OCI-LY1 (cell line): Measurements from ENCODE around the gene SCLT1.

ENCODE experiments used
- H2AFZ ChIP-seq: fragments of 200-600 bp; sonication (generic), shearing (Covaris generic); 2 replicates; pipeline ENCODE4 v1.6.0; 2014; ENCODE audit warnings: antibody characterized with exemption, mild to moderate bottlenecking, low read length
- H3F3A ChIP-seq: fragments of 200-600 bp; sonication (generic), shearing (Covaris generic); 2 replicates; pipeline ENCODE4 v1.6.0; 2014; ENCODE audit warnings: mild to moderate bottlenecking, antibody characterized with exemption, low read length, moderate library complexity; ENCODE audit not compliant: insufficient read depth
- H3K27ac ChIP-seq: fragments of 200-600 bp; sonication (generic); 2 replicates; pipeline ENCODE4 v1.5.1; 2014; ENCODE audit warnings: low read length, mixed run types, mild to moderate bottlenecking, low read depth; ENCODE audit not compliant: poor library complexity, severe bottlenecking
- H3K27me3 ChIP-seq: fragments of 200-600 bp; sonication (generic); 2 replicates; pipeline ENCODE4 v1.6.0; 2014; ENCODE audit warnings: antibody characterized with exemption, mild to moderate bottlenecking, low read length, moderate library complexity; ENCODE audit not compliant: insufficient read depth
- H3K36me3 ChIP-seq: fragments of 200-600 bp; sonication (generic); 2 replicates; pipeline ENCODE4 v1.6.1; 2014; ENCODE audit warnings: mild to moderate bottlenecking, antibody characterized with exemption, low read length, moderate library complexity, mixed read lengths; ENCODE audit not compliant: insufficient read depth
- H3K4me1 ChIP-seq: fragments of 200-600 bp; sonication (generic); 2 replicates; pipeline ENCODE4 v1.5.1; 2014; ENCODE audit warnings: mild to moderate bottlenecking, low read length, moderate library complexity; ENCODE audit not compliant: insufficient read depth, severe bottlenecking
- H3K4me2 ChIP-seq: fragments of 200-600 bp; sonication (generic), shearing (Covaris generic); 2 replicates; pipeline ENCODE4 v1.6.1; 2014; ENCODE audit warnings: low read length
- H3K4me3 ChIP-seq: fragments of 200-600 bp; sonication (generic); 2 replicates; pipeline ENCODE4 v1.5.1; 2014; ENCODE audit warnings: low read length, low read depth, mild to moderate bottlenecking, mixed read lengths; ENCODE audit not compliant: poor library complexity, severe bottlenecking
- H3K79me2 ChIP-seq: fragments of 200-600 bp; shearing (Covaris generic); 2 replicates; pipeline ENCODE4 v1.6.1; 2016; ENCODE audit warnings: mixed run types, low read length, mixed read lengths; ENCODE audit not compliant: insufficient read depth
- H3K9ac ChIP-seq: fragments of 200-600 bp; sonication (generic), shearing (Covaris generic); 2 replicates; pipeline ENCODE4 v1.6.1; 2014; ENCODE audit warnings: mild to moderate bottlenecking, low read length, mixed read lengths
- H3K9me2 ChIP-seq: fragments of 200-600 bp; sonication (generic), shearing (Covaris generic); 2 replicates; pipeline ENCODE4 v1.6.1; 2014; ENCODE audit warnings: low read depth, mild to moderate bottlenecking, low read length, mixed read lengths
- H3K9me3 ChIP-seq: fragments of 200-600 bp; shearing (Covaris generic); 2 replicates; pipeline ENCODE4 v1.6.1; 2014; ENCODE audit warnings: low read length, mixed read lengths
- H4K20me1 ChIP-seq: fragments of 200-600 bp; sonication (generic), shearing (Covaris generic); 2 replicates; pipeline ENCODE4 v1.6.0; 2016; ENCODE audit warnings: mild to moderate bottlenecking, low read length; ENCODE audit not compliant: insufficient read depth
- CTCF ChIP-seq: fragments of 200-600 bp; sonication (generic), shearing (Covaris generic); IDR thresholded peaks from 2 replicates; pipeline ENCODE4 v1.5.1; 2017; ENCODE audit warnings: mild to moderate bottlenecking, antibody characterized with exemption, low read length, moderate library complexity, mixed read lengths
- EZH2 ChIP-seq: fragments of 200-600 bp; sonication (generic), shearing (Covaris generic); IDR thresholded peaks from 2 replicates; pipeline ENCODE4 v1.8.0; 2017; ENCODE audit warnings: borderline replicate concordance, mixed run types, mild to moderate bottlenecking, antibody characterized with exemption, low read length, moderate library complexity, mixed read lengths

SCLT1 gene

GRCh38 chr4:129093191-129093920, at the start of gene SCLT1:
Gene SCLT1 (minus strand): TSS chr4:129093539. CDS start chr4:129093103, 436 bp downstream.
- Histone ChIP-seq H3K9ac (peak within 1 kb of the TSS; percentile 89), H3K4me2 (peak within 1 kb of the TSS; percentile 91), H4K20me1 (no peaks in the 10 kb centered on the region), H3K4me3 (peak within 1 kb of the TSS; percentile 95), H3K79me2 (peaks cover 38% of the 10 kb centered on the region), H2AFZ (peak within 1 kb of the TSS; percentile 97), H3K4me1 (peaks cover 50% of the 10 kb centered on the region), H3K27ac (peak within 1 kb of the TSS; percentile 82), H3K36me3 (peaks cover 4% of the 10 kb centered on the region; the same call in 1 of the 2 replicates), H3K9me2 (no peaks in the 10 kb centered on the region), H3K9me3 (no peaks in the 10 kb centered on the region), H3K27me3 (no peaks in the 10 kb centered on the region), H3F3A (no peaks in the 10 kb centered on the region; the same call in 1 of the 2 replicates)
- no peak for TF ChIP-seq CTCF
- no peak for TF ChIP-seq EZH2

- no peaks in the 10 kb centered on the region for H4K20me1 ChIP-seq
- H3K27me3 ChIP-seq: no peaks in the 10 kb centered on the region
- H2AFZ ChIP-seq: no peak overlapping the region
- no peak overlapping the region for H3K9ac ChIP-seq
- H3K27ac ChIP-seq: no peak overlapping the region
- H3K4me3 ChIP-seq: no peak overlapping the region
- H3K4me1 ChIP-seq: no peaks in the 10 kb centered on the region
- no peaks in the 10 kb centered on the region for H3K9me3 ChIP-seq
- H3F3A ChIP-seq: no peaks in the 10 kb centered on the region
- H3K9me2 ChIP-seq: no peaks in the 10 kb centered on the region
- TF ChIP-seq EZH2: no peak
- TF ChIP-seq CTCF: no peak
- H3K79me2 ChIP-seq: no peaks in the 10 kb centered on the region
- H3K4me2 ChIP-seq: no peak overlapping the region
- H3K36me3 ChIP-seq: no peaks in the 10 kb centered on the region
Measured at GRCh38 chr4:129140521-129140920, 47.2 kb upstream of the SCLT1 start.

GRCh38 chr4:129138810-129139496, 45.6 kb upstream of the SCLT1 start:
- no peaks in the 10 kb centered on the region for H4K20me1 ChIP-seq
- no peak overlapping the region for H3K9ac ChIP-seq
- H3K4me1 ChIP-seq: no peaks in the 10 kb centered on the region
- H2AFZ ChIP-seq: no peak overlapping the region
- no peaks in the 10 kb centered on the region for H3K36me3 ChIP-seq
- no peak overlapping the region for H3K27ac ChIP-seq
- H3K9me3 ChIP-seq: no peaks in the 10 kb centered on the region
- H3K9me2 ChIP-seq: no peaks in the 10 kb centered on the region
- H3K4me2 ChIP-seq: no peak overlapping the region
- no peaks in the 10 kb centered on the region for H3F3A ChIP-seq
- TF ChIP-seq EZH2 (no peak), CTCF (no peak)
- H3K27me3 ChIP-seq: no peaks in the 10 kb centered on the region
- H3K79me2 ChIP-seq: no peaks in the 10 kb centered on the region
- no peak overlapping the region for H3K4me3 ChIP-seq
